GM21423 (cell line): ENCODE data around the gene APOBEC3H.

Experiments
- ATAC-seq: cut with Tn5 transposase; IDR thresholded peaks from one replicate; pipeline ENCODE4 v1.9.1; 2021; ENCODE audit warnings: mild to moderate bottlenecking, moderate library complexity; ENCODE audit not compliant: unreplicated experiment

The APOBEC3H gene

GRCh38 chr22:39108487-39108886 lies 11.4 kb downstream of the APOBEC3H start:
- no peak for ATAC-seq

GRCh38 chr22:39109361-39109760 lies 12.3 kb downstream of the APOBEC3H start:
- ATAC-seq = no peak

- no peak for ATAC-seq
These were observed 13.9 kb downstream of the APOBEC3H start for GRCh38 chr22:39110631-39111561.

- ATAC-seq = no peak
These were observed 17.1 kb downstream of the APOBEC3H start for GRCh38 chr22:39114112-39114511.

GRCh38 chr22:39115570-39115969 lies 18.5 kb downstream of the APOBEC3H start:
- no peak for ATAC-seq

- ATAC-seq = no peak
These were observed 19.1 kb downstream of the APOBEC3H start for GRCh38 chr22:39115977-39116621.

- ATAC-seq = peak; percentile 50
These were observed 20.6 kb downstream of the APOBEC3H start for GRCh38 chr22:39117585-39118191.

- no peak for ATAC-seq
These were observed 23.9 kb downstream of the APOBEC3H start for GRCh38 chr22:39120983-39121382.

GRCh38 chr22:39122772-39123470 lies 25.9 kb downstream of the APOBEC3H start:
- ATAC-seq = no peak

GRCh38 chr22:39123751-39124581 lies 26.9 kb downstream of the APOBEC3H start:
- no peak for ATAC-seq

- ATAC-seq = no peak
These were observed 28.6 kb downstream of the APOBEC3H start for GRCh38 chr22:39125622-39126021.

GRCh38 chr22:39128508-39128907 lies 31.5 kb downstream of the APOBEC3H start:
- no peak for ATAC-seq

- ATAC-seq = no peak
These were observed 32.0 kb downstream of the APOBEC3H start for GRCh38 chr22:39129081-39129480.

GRCh38 chr22:39129746-39130145 lies 32.7 kb downstream of the APOBEC3H start:
- no peak for ATAC-seq

GRCh38 chr22:39130152-39130704 lies 33.2 kb downstream of the APOBEC3H start:
- no peak for ATAC-seq

- ATAC-seq = no peak
These were observed 34.1 kb downstream of the APOBEC3H start for GRCh38 chr22:39130892-39131855.

GRCh38 chr22:39132281-39132680 lies 35.2 kb downstream of the APOBEC3H start:
- ATAC-seq = no peak

- no peak for ATAC-seq
These were observed 36.0 kb downstream of the APOBEC3H start for GRCh38 chr22:39132871-39133524.
